Neural progenitor cell (in vitro differentiated cells): ENCODE measurements around the gene FARP1.

Source experiments
- CTCF ChIP-seq: fragments of 200-600 bp; sonication (generic); IDR thresholded peaks from 2 replicates; pipeline ENCODE4 v1.5.1; 2017; ENCODE audit warnings: antibody characterized with exemption, mild to moderate bottlenecking
- EZH2 ChIP-seq: fragments of 200-600 bp; sonication (generic); IDR thresholded peaks from 2 replicates; pipeline ENCODE4 v1.6.1; 2017; ENCODE audit warnings: antibody characterized with exemption, mild to moderate bottlenecking, moderate library complexity
- EZH2phosphoT487 ChIP-seq: fragments of 200-600 bp; sonication (generic); IDR thresholded peaks from 2 replicates; pipeline ENCODE4 v1.6.1; 2017; ENCODE audit warnings: antibody characterized with exemption

- TF ChIP-seq CTCF (no peak), EZH2phosphoT487 (no peak), EZH2 (no peak)
Observed at GRCh38 chr13:98234348-98234747, 91.5 kb downstream of the FARP1 start.
